HG03039 (cell line): Measurements from ENCODE around the gene CDK13.
"Not testable (repeated sequence)": the region's sequence is repeated elsewhere in the genome, so short reads cannot be mapped to it uniquely, and the experiment has no call there.

Experiments
- ATAC-seq: cut with Tn5 transposase; IDR thresholded peaks from one replicate; pipeline ENCODE4 v1.9.1; 2021; ENCODE audit warnings: mild to moderate bottlenecking, moderate library complexity; ENCODE audit not compliant: unreplicated experiment

The CDK13 gene

GRCh38 chr7:40095695-40096327, 145.8 kb downstream of the CDK13 start:
- no peak for ATAC-seq

- ATAC-seq, result no peak
These were observed 147.7 kb downstream of the CDK13 start for GRCh38 chr7:40097728-40098127.

GRCh38 chr7:40098810-40099209, 148.8 kb downstream of the CDK13 start:
- ATAC-seq, result no peak

- ATAC-seq, result no peak
These were observed 149.8 kb downstream of the CDK13 start for GRCh38 chr7:40099837-40100236.

GRCh38 chr7:40101201-40101600, 151.1 kb downstream of the CDK13 start:
- ATAC-seq, result no peak

- no peak for ATAC-seq
These were observed 152.8 kb downstream of the CDK13 start for GRCh38 chr7:40102897-40103296.

GRCh38 chr7:40105879-40106473, 155.9 kb downstream of the CDK13 start:
- ATAC-seq, result no peak

- no peak for ATAC-seq
These were observed 165.9 kb downstream of the CDK13 start for GRCh38 chr7:40115936-40116335.

- not testable (repeated sequence) for ATAC-seq
These were observed 167.1 kb downstream of the CDK13 start for GRCh38 chr7:40117199-40117598.

GRCh38 chr7:40118201-40118600, 168.1 kb downstream of the CDK13 start:
- not testable (repeated sequence) for ATAC-seq

- ATAC-seq, result no peak
These were observed 170.0 kb downstream of the CDK13 start for GRCh38 chr7:40120020-40120419.

GRCh38 chr7:40122100-40122939, 172.3 kb downstream of the CDK13 start:
- not testable (repeated sequence) for ATAC-seq

- ATAC-seq, result no peak
These were observed 172.8 kb downstream of the CDK13 start for GRCh38 chr7:40122940-40123254.

- ATAC-seq, result peak; percentile 4
These were observed 183.7 kb downstream of the CDK13 start for GRCh38 chr7:40133561-40134427.

- peak; percentile 88 for ATAC-seq
These were observed 184.6 kb downstream of the CDK13 start, which contains the start of the genes MPLKIP and SUGCT for GRCh38 chr7:40134428-40135316. Gene MPLKIP, minus strand, starts transcription at chr7:40134622. Its CDS starts 55 bp downstream, at chr7:40134567. Gene SUGCT, plus strand, starts transcription at chr7:40135005.

- ATAC-seq, result no peak
These were observed 185.2 kb downstream of the CDK13 start for GRCh38 chr7:40135317-40135610.

GRCh38 chr7:40137563-40137962, 187.5 kb downstream of the CDK13 start:
- no peak for ATAC-seq

GRCh38 chr7:40138973-40139372, 188.9 kb downstream of the CDK13 start:
- ATAC-seq, result no peak

GRCh38 chr7:40139891-40140290, 189.8 kb downstream of the CDK13 start:
- ATAC-seq, result not testable (repeated sequence)

GRCh38 chr7:40141916-40142315, 191.9 kb downstream of the CDK13 start:
- ATAC-seq, result not testable (repeated sequence)
